ENCODE measurements around the gene CZIB.
A peak's percentile ranks its signal among the peaks of the same experiment; 100 is the strongest.
"Not testable (repeated sequence)": the region's sequence is repeated elsewhere in the genome, so short reads cannot be mapped to it uniquely, and the experiment has no call there.

CZIB gene

GRCh38 chr1:53196017-53196484 lies 24.4 kb downstream of the CZIB start:
- DNase-seq (ENCODE audit: low read depth, low spot score): no peak
- peak overlapping the region; percentile 88 for H3K4me3 ChIP-seq (ENCODE audit: low read length)

- no peak overlapping the region for H3K4me3 ChIP-seq (ENCODE audit: low read length)
- DNase-seq (ENCODE audit: low read depth, low spot score): no peak
Measured at GRCh38 chr1:53195246-53196016, 25.0 kb downstream of the CZIB start.

- no peak overlapping the region for H3K4me3 ChIP-seq (ENCODE audit: low read length)
Measured at GRCh38 chr1:53190210-53190611, 30.2 kb downstream of the CZIB start.

GRCh38 chr1:53189061-53189460 lies 31.4 kb downstream of the CZIB start:
- DNase-seq (ENCODE audit: low read depth, low spot score): no peak

More at GRCh38 chr1:53190210-53190611, 30.2 kb downstream of the CZIB start:
- DNase-seq (ENCODE audit: low read depth, low spot score): no peak

GRCh38 chr1:53188099-53188498 lies 32.3 kb downstream of the CZIB start:
- no peak overlapping the region for H3K4me3 ChIP-seq (ENCODE audit: low read length)
- DNase-seq (ENCODE audit: low read depth, low spot score): no peak

More at GRCh38 chr1:53189061-53189460, 31.4 kb downstream of the CZIB start:
- no peak overlapping the region for H3K4me3 ChIP-seq (ENCODE audit: low read length)

GRCh38 chr1:53187401-53187800 lies 33.0 kb downstream of the CZIB start:
- DNase-seq (ENCODE audit: low read depth, low spot score): no peak
- H3K4me3 ChIP-seq (ENCODE audit: low read length): no peak overlapping the region

- H3K4me3 ChIP-seq (ENCODE audit: low read length): no peak overlapping the region
- no peak for DNase-seq (ENCODE audit: low read depth, low spot score)
Measured at GRCh38 chr1:53186533-53186932, 33.9 kb downstream of the CZIB start.

GRCh38 chr1:53185955-53186297 lies 34.5 kb downstream of the CZIB start:
- not testable (repeated sequence) for H3K4me3 ChIP-seq (ENCODE audit: low read length); DNase-seq (ENCODE audit: low read depth, low spot score)

- DNase-seq (ENCODE audit: low read depth, low spot score): no peak
- no peak overlapping the region for H3K4me3 ChIP-seq (ENCODE audit: low read length)
Measured at GRCh38 chr1:53183095-53183990, 37.1 kb downstream of the CZIB start.

GRCh38 chr1:53182716-53183094 lies 37.7 kb downstream of the CZIB start:
- H3K4me3 ChIP-seq (ENCODE audit: low read length): no peak overlapping the region
- no peak for DNase-seq (ENCODE audit: low read depth, low spot score)

GRCh38 chr1:53182111-53182593 lies 38.3 kb downstream of the CZIB start:
- DNase-seq (ENCODE audit: low read depth, low spot score): peak; percentile 82
- H3K4me3 ChIP-seq (ENCODE audit: low read length): no peak overlapping the region

GRCh38 chr1:53180951-53181350 lies 39.5 kb downstream of the CZIB start:
- H3K4me3 ChIP-seq (ENCODE audit: low read length): no peak overlapping the region
- no peak for DNase-seq (ENCODE audit: low read depth, low spot score)

- DNase-seq (ENCODE audit: low read depth, low spot score): no peak
- H3K4me3 ChIP-seq (ENCODE audit: low read length): no peak overlapping the region
Measured at GRCh38 chr1:53180226-53180625, 40.2 kb downstream of the CZIB start.

- no peak overlapping the region for H3K4me3 ChIP-seq (ENCODE audit: low read length)
- no peak for DNase-seq (ENCODE audit: low read depth, low spot score)
Measured at GRCh38 chr1:53176452-53177208, 43.8 kb downstream of the CZIB start.

- no peak for DNase-seq (ENCODE audit: low read depth, low spot score)
- no peak overlapping the region for H3K4me3 ChIP-seq (ENCODE audit: low read length)
Measured at GRCh38 chr1:53174971-53175913, 45.2 kb downstream of the CZIB start.

GRCh38 chr1:53172426-53173128 lies 47.9 kb downstream of the CZIB start:
- no peak for DNase-seq (ENCODE audit: low read depth, low spot score)
- no peak overlapping the region for H3K4me3 ChIP-seq (ENCODE audit: low read length)

GRCh38 chr1:53166912-53167311 lies 53.5 kb downstream of the CZIB start:
- H3K4me3 ChIP-seq (ENCODE audit: low read length): no peak overlapping the region
- no peak for DNase-seq (ENCODE audit: low read depth, low spot score)

GRCh38 chr1:53166366-53166765 lies 54.1 kb downstream of the CZIB start:
- no peak overlapping the region for H3K4me3 ChIP-seq (ENCODE audit: low read length)
- no peak for DNase-seq (ENCODE audit: low read depth, low spot score)

Data from Jurkat, Clone E6-1 (cell line).